Measurements from ENCODE around the gene CFLAR. TPM values are rescaled to one million over a fixed set of nuclear protein-coding genes. Genes with fewer than 3 reads are reported as not detected.

Gene CFLAR
- total RNA-seq, 1 experiment from 2014 or later: 7.6 TPM

- no peak overlapping the region for H2AFZ ChIP-seq (ENCODE audit: low read length)
- no peak overlapping the region for H2AK5ac ChIP-seq (ENCODE audit: insufficient read length, low read length)
- H3T11ph ChIP-seq (ENCODE audit: low read length): no peak overlapping the region
- H3K9me3 ChIP-seq (ENCODE audit: control insufficient read depth, low read depth, low read length): no peaks in the 10 kb centered on the region
- no peaks in the 10 kb centered on the region for H3K9me3 Mint-ChIP-seq
- H4K91ac ChIP-seq (ENCODE audit: insufficient read length, low read depth, low read length): no peak overlapping the region
- H3K14ac ChIP-seq (ENCODE audit: insufficient read depth, low read length): no peak overlapping the region
- H3K56ac ChIP-seq (ENCODE audit: insufficient read length, low read depth, low read length): no peak overlapping the region
- H3K18ac ChIP-seq (ENCODE audit: insufficient read length, low read depth, low read length): no peak overlapping the region
- no peak overlapping the region for H2BK5ac ChIP-seq (ENCODE audit: insufficient read length, low read length)
- no peak for DNase-seq
- no peak overlapping the region for H3K27ac ChIP-seq (ENCODE audit: insufficient read length, low read depth, low read length)
- no peaks in the 10 kb centered on the region for H3K27me3 Mint-ChIP-seq (ENCODE audit: low read depth)
- no peaks in the 10 kb centered on the region for H3K23me2 ChIP-seq (ENCODE audit: insufficient read length, low read depth, low read length, poor library complexity, severe bottlenecking)
- WGBS (ENCODE audit: extremely low coverage, insufficient read length, low lambda C conversion rate): no CpG with 5 or more reads among the region's 8 CpGs
- no peak overlapping the region; a peak in 1 of 7 replicates for H3K27ac Mint-ChIP-seq
- no peaks in the 10 kb centered on the region for H3K79me1 ChIP-seq (ENCODE audit: insufficient read depth, low read depth, low read length, poor library complexity, severe bottlenecking)
- no peaks in the 10 kb centered on the region for H4K20me1 ChIP-seq (ENCODE audit: control insufficient read depth, insufficient read depth, insufficient read length)
- peaks cover 0 to 6% (median 3%) of the 10 kb centered on the region in 3 experiments; a peak in 2 of 7 replicates for H3K36me3 Mint-ChIP-seq (ENCODE audit: insufficient read depth in 1 of 3, low read depth in 3 of 3)
- no peaks in the 10 kb centered on the region for H3K79me2 ChIP-seq (ENCODE audit: insufficient read depth, low read length)
- no peak overlapping the region for H3K4me3 Mint-ChIP-seq
- no peak for TF ChIP-seq CTCF (conservative IDR thresholded peaks at IDR 0.05)
- peaks cover 3% of the 10 kb centered on the region; the same call in 1 of the 2 replicates for H3K4me1 ChIP-seq (ENCODE audit: insufficient read depth, low read length)
- no peak overlapping the region for H3K4ac ChIP-seq (ENCODE audit: low read depth, low read length)
- no peak overlapping the region for H2BK20ac ChIP-seq (ENCODE audit: low read depth, low read length, poor library complexity, severe bottlenecking)
- H2BK120ac ChIP-seq (ENCODE audit: low read depth, low read length, poor library complexity, severe bottlenecking): no peak overlapping the region
- no peak overlapping the region for H2BK12ac ChIP-seq (ENCODE audit: insufficient read length, low read depth, low read length)
- H4K5ac ChIP-seq (ENCODE audit: insufficient read length, low read depth, low read length): no peak overlapping the region
- no peak overlapping the region for H3K9ac ChIP-seq (ENCODE audit: extremely low read depth, insufficient read length, low read length)
- H3K23ac ChIP-seq (ENCODE audit: insufficient read length, low read depth, low read length): no peak overlapping the region
- H2BK15ac ChIP-seq (ENCODE audit: low read depth, low read length): no peak overlapping the region
- H3K27me3 ChIP-seq (ENCODE audit: insufficient read depth, low read length): no peaks in the 10 kb centered on the region
- H3K4me2 ChIP-seq (ENCODE audit: insufficient read depth, insufficient read length, low read length): no peak overlapping the region
- no peak overlapping the region for H4K8ac ChIP-seq (replicated peaks; ENCODE audit: insufficient read length, low read depth, low read length)
- peaks cover 8 to 19% of the 10 kb centered on the region in 2 experiments for H3K4me1 Mint-ChIP-seq
Measured at GRCh38 chr2:201151127-201151981, 35.4 kb downstream of the CFLAR start.

All from H9 (cell line).